SIG-M5 treated with dmso at 0.1 percent for 504 hours (cell line): ENCODE results near the gene CACNA1B.

Experiments
- DNase-seq: peaks from one replicate; lab custom pipeline; 2025; ENCODE audit not compliant: unreplicated experiment; lab: John Stamatoyannopoulos, UW

CACNA1B gene

GRCh38 chr9:137959641-137960411 lies 82.2 kb downstream of the CACNA1B start:
- DNase-seq: no peak

- DNase-seq: no peak
Observed at GRCh38 chr9:137960496-137960895, 82.9 kb downstream of the CACNA1B start.

- no peak for DNase-seq
Observed at GRCh38 chr9:137963525-137963924, 85.9 kb downstream of the CACNA1B start.

- DNase-seq: no peak
Observed at GRCh38 chr9:137965177-137965795, 87.7 kb downstream of the CACNA1B start.

- DNase-seq: no peak
Observed at GRCh38 chr9:137967280-137967953, 89.8 kb downstream of the CACNA1B start.

- DNase-seq: no peak
Observed at GRCh38 chr9:137968235-137968634, 90.7 kb downstream of the CACNA1B start.

- no peak for DNase-seq
Observed at GRCh38 chr9:137969008-137969407, 91.4 kb downstream of the CACNA1B start.

GRCh38 chr9:137969685-137970084 lies 92.1 kb downstream of the CACNA1B start:
- no peak for DNase-seq

- DNase-seq: no peak
Observed at GRCh38 chr9:137970098-137970497, 92.5 kb downstream of the CACNA1B start.

- DNase-seq: no peak
Observed at GRCh38 chr9:137970686-137971476, 93.3 kb downstream of the CACNA1B start.

- DNase-seq: no peak
Observed at GRCh38 chr9:137971477-137972138, 94.0 kb downstream of the CACNA1B start.

GRCh38 chr9:137972355-137972987 lies 94.9 kb downstream of the CACNA1B start:
- no peak for DNase-seq

GRCh38 chr9:137972988-137973470 lies 95.4 kb downstream of the CACNA1B start:
- no peak for DNase-seq

GRCh38 chr9:137973829-137974416 lies 96.3 kb downstream of the CACNA1B start:
- DNase-seq: no peak

- DNase-seq: no peak
Observed at GRCh38 chr9:137974746-137975526, 97.4 kb downstream of the CACNA1B start.

GRCh38 chr9:137975527-137975913 lies 97.9 kb downstream of the CACNA1B start:
- no peak for DNase-seq

GRCh38 chr9:137975936-137976565 lies 98.5 kb downstream of the CACNA1B start:
- DNase-seq: no peak

- DNase-seq: no peak
Observed at GRCh38 chr9:137977571-137978261, 100.1 kb downstream of the CACNA1B start.
